ENCODE measurements around the gene OGDH.

GRCh38 chr7:44557485-44557884 lies 48.9 kb upstream of the OGDH start:
- TF ChIP-seq ZNF274 (IDR thresholded peaks at IDR 0.05; ENCODE audit: low read depth, low read length) (no peak), SUZ12 (IDR thresholded peaks at IDR 0.05; ENCODE audit: extremely low read depth, insufficient read depth, insufficient read length) (no peak)

Data from NT2/D1 (cell line).